Astrocyte (in vitro differentiated cells and primary cell): ENCODE results near the gene PCDH12. TPM values are rescaled to one million over a fixed set of nuclear protein-coding genes. Genes with fewer than 3 reads are reported as not detected.

Source experiments
- DNase-seq: peaks from one replicate; pipeline ENCODE4 v3.0.0-alpha.2; 2010; ENCODE audit warnings: low read depth
- FAIRE-seq: peaks from 2 replicates; lab custom pipeline; 2011; peaks lifted over from hg19 to GRCh38; lab: Jason Lieb, UNC
- H2AFZ ChIP-seq: 2 replicates; pipeline ENCODE4 v1.6.0; 2012; ENCODE audit warnings: low read depth, low read length, inconsistent platforms
- H3K27ac ChIP-seq: 2 replicates; pipeline ENCODE4 v1.5.1; 2011; ENCODE audit warnings: low read depth, low read length, inconsistent platforms
- H3K27me3 ChIP-seq: 2 replicates; pipeline ENCODE4 v1.6.0; 2011; ENCODE audit warnings: low read length, inconsistent platforms; ENCODE audit not compliant: insufficient read depth
- H3K36me3 ChIP-seq: 2 replicates; pipeline ENCODE4 v1.5.1; 2011; ENCODE audit warnings: low read length, inconsistent platforms; ENCODE audit not compliant: insufficient read depth
- H3K4me1 ChIP-seq: 2 replicates; pipeline ENCODE4 v1.5.1; 2011; ENCODE audit warnings: low read length, inconsistent platforms; ENCODE audit not compliant: insufficient read depth
- H3K4me2 ChIP-seq: 2 replicates; pipeline ENCODE4 v1.6.0; 2012; ENCODE audit warnings: low read length, inconsistent platforms
- H3K4me3 ChIP-seq: 2 replicates; pipeline ENCODE4 v1.5.1; 2011; ENCODE audit warnings: low read depth, mild to moderate bottlenecking, low read length, inconsistent platforms; ENCODE audit not compliant: insufficient read depth
- H3K79me2 ChIP-seq: 2 replicates; pipeline ENCODE4 v1.6.0; 2012; ENCODE audit warnings: mild to moderate bottlenecking, low read length, inconsistent platforms; ENCODE audit not compliant: insufficient read depth
- H3K9ac ChIP-seq: 2 replicates; pipeline ENCODE4 v1.6.0; 2012; ENCODE audit warnings: mild to moderate bottlenecking, low read length, inconsistent platforms
- H3K9me3 ChIP-seq: 2 replicates; pipeline ENCODE4 v1.5.1; 2012; ENCODE audit warnings: low read depth, mild to moderate bottlenecking, low read length, inconsistent platforms; ENCODE audit not compliant: insufficient read depth
- H4K20me1 ChIP-seq: 2 replicates; pipeline ENCODE4 v1.6.0; 2012; ENCODE audit warnings: low read length, inconsistent platforms; ENCODE audit not compliant: insufficient read depth
- H3K27ac Mint-ChIP-seq: one replicate; pipeline ENCODE4 v1.8.0; 2021; ENCODE audit warnings: mild to moderate bottlenecking, mixed read lengths; ENCODE audit not compliant: unreplicated experiment
- H3K27me3 Mint-ChIP-seq: one replicate; pipeline ENCODE4 v1.8.0; 2021; ENCODE audit warnings: low read depth, mixed read lengths; ENCODE audit not compliant: unreplicated experiment
- H3K36me3 Mint-ChIP-seq: one replicate; pipeline ENCODE4 v1.8.0; 2021; ENCODE audit warnings: low read depth, mixed read lengths; ENCODE audit not compliant: unreplicated experiment
- H3K4me1 Mint-ChIP-seq: one replicate; pipeline ENCODE4 v1.8.0; 2021; ENCODE audit warnings: low read depth, mixed read lengths; ENCODE audit not compliant: unreplicated experiment
- H3K4me3 Mint-ChIP-seq: one replicate; pipeline ENCODE4 v1.8.0; 2021; ENCODE audit warnings: mild to moderate bottlenecking, moderate library complexity, mixed read lengths; ENCODE audit not compliant: unreplicated experiment
- H3K9me3 Mint-ChIP-seq: one replicate; pipeline ENCODE4 v1.8.0; 2021; ENCODE audit warnings: mild to moderate bottlenecking, mixed read lengths; ENCODE audit not compliant: unreplicated experiment
- EZH2 ChIP-seq: IDR thresholded peaks from 2 replicates; pipeline ENCODE4 v1.6.1; 2012; ENCODE audit warnings: mild to moderate bottlenecking, low read length, inconsistent platforms; ENCODE audit not compliant: insufficient read depth
- total RNA-seq: library from RNA; stranded (reverse); gene quantifications from 2 replicates; pipeline ENCODE4 v1.2.1, GENCODE V29; 2021
- TF ChIP-seq, protein P1 (sequence below): IDR thresholded peaks from 2 replicates; pipeline ENCODE4 v1.5.1; 2011; ENCODE audit warnings: low read depth, mild to moderate bottlenecking, inconsistent platforms, low read length, moderate library complexity; ENCODE audit not compliant: insufficient read depth

PCDH12 gene
- total RNA-seq, 1 donor from 2014 or later = 0.02 TPM

DNA sequence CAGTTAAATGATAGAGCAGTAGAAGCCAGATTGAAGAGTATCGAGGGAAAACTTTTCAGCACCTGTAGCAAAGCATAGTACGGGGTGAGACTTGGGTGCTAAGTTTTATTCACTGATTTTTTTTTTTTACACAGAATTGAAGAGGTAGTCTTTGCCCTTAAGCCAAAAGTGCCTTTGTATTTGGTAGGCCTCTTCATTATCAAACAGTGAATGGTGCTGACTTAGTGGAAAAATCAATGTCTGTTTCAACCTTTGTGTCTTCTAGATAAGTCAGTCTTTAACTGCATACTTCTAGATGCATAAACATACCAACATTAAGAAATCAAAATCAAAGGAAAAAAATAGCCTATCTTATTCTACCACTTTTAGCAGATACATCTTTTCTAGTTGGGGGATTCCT, 24.6 kb upstream of the PCDH12 start:
- H3K27me3 ChIP-seq = no peaks in the 10 kb centered on the region
- no peak overlapping the region for H3K4me3 ChIP-seq
- no peaks in the 10 kb centered on the region for H3K9me3 ChIP-seq
- H3K27ac ChIP-seq = no peak overlapping the region
- H3K9ac ChIP-seq = no peak overlapping the region
- H3K27ac Mint-ChIP-seq = no peak overlapping the region
- TF ChIP-seq, protein P1, sequence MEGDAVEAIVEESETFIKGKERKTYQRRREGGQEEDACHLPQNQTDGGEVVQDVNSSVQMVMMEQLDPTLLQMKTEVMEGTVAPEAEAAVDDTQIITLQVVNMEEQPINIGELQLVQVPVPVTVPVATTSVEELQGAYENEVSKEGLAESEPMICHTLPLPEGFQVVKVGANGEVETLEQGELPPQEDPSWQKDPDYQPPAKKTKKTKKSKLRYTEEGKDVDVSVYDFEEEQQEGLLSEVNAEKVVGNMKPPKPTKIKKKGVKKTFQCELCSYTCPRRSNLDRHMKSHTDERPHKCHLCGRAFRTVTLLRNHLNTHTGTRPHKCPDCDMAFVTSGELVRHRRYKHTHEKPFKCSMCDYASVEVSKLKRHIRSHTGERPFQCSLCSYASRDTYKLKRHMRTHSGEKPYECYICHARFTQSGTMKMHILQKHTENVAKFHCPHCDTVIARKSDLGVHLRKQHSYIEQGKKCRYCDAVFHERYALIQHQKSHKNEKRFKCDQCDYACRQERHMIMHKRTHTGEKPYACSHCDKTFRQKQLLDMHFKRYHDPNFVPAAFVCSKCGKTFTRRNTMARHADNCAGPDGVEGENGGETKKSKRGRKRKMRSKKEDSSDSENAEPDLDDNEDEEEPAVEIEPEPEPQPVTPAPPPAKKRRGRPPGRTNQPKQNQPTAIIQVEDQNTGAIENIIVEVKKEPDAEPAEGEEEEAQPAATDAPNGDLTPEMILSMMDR = no peak
- TF ChIP-seq EZH2 = no peak
- no peak overlapping the region for H2AFZ ChIP-seq
- H3K4me2 ChIP-seq = no peak overlapping the region
- peaks cover 22% of the 10 kb centered on the region for H3K36me3 Mint-ChIP-seq
- no peaks in the 10 kb centered on the region for H3K4me1 Mint-ChIP-seq
- peaks cover 29% of the 10 kb centered on the region for H4K20me1 ChIP-seq
- H3K4me1 ChIP-seq = no peaks in the 10 kb centered on the region
- no peaks in the 10 kb centered on the region for H3K27me3 Mint-ChIP-seq
- DNase-seq (no peak), FAIRE-seq (no peak)
- H3K36me3 ChIP-seq = peaks cover 50% of the 10 kb centered on the region
- H3K9me3 Mint-ChIP-seq = no peaks in the 10 kb centered on the region
- H3K79me2 ChIP-seq = peaks cover 4% of the 10 kb centered on the region
- no peak overlapping the region for H3K4me3 Mint-ChIP-seq

DNA sequence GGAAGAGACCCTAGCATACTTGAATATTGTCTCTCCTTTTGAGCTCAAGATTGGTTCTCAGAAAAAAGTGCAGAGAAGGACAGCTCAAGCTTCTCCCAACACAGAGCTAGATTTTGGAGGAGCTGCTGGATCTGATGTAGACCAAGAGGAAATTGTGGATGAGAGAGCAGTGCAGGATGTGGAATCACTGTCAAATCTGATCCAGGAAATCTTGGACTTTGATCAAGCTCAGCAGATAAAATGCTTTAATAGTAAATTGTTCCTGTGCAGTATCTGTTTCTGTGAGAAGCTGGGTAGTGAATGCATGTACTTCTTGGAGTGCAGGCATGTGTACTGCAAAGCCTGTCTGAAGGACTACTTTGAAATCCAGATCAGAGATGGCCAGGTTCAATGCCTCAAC, 20.4 kb upstream of the PCDH12 start:
- Mint-ChIP-seq H3K4me3 (no peak overlapping the region), H3K4me1 (peaks cover 8% of the 10 kb centered on the region)

GRCh38 chr5:141976176-141976575, 18.2 kb upstream of the PCDH12 start:
- no peaks in the 10 kb centered on the region for H3K9me3 Mint-ChIP-seq
- Histone ChIP-seq H2AFZ (no peak overlapping the region), H4K20me1 (peaks cover 47% of the 10 kb centered on the region), H3K36me3 (peaks cover 43% of the 10 kb centered on the region), H3K9me3 (no peaks in the 10 kb centered on the region), H3K4me1 (peaks cover 3% of the 10 kb centered on the region), H3K4me2 (no peak overlapping the region), H3K79me2 (peaks cover 30% of the 10 kb centered on the region), H3K27ac (no peak overlapping the region), H3K27me3 (no peaks in the 10 kb centered on the region), H3K4me3 (no peak overlapping the region), H3K9ac (no peak overlapping the region)
- DNase-seq (no peak), FAIRE-seq (no peak)
- TF ChIP-seq EZH2 = no peak
- TF ChIP-seq, protein P1 = no peak
- no peak overlapping the region for H3K4me3 Mint-ChIP-seq
- H3K27ac Mint-ChIP-seq = no peak overlapping the region
- H3K4me1 Mint-ChIP-seq = peaks cover 9% of the 10 kb centered on the region
- no peaks in the 10 kb centered on the region for H3K27me3 Mint-ChIP-seq
- H3K36me3 Mint-ChIP-seq = peaks cover 14% of the 10 kb centered on the region

More for the DNA sequence above, 20.4 kb upstream of the PCDH12 start:
- no peak overlapping the region for H3K27ac Mint-ChIP-seq
- Histone ChIP-seq H3K79me2 (peaks cover 19% of the 10 kb centered on the region), H2AFZ (no peak overlapping the region), H3K9me3 (no peaks in the 10 kb centered on the region), H3K4me2 (no peak overlapping the region), H3K27ac (no peak overlapping the region), H4K20me1 (peaks cover 41% of the 10 kb centered on the region), H3K9ac (no peak overlapping the region), H3K36me3 (peaks cover 46% of the 10 kb centered on the region), H3K4me3 (no peak overlapping the region), H3K4me1 (peaks cover 3% of the 10 kb centered on the region), H3K27me3 (no peaks in the 10 kb centered on the region)
- no peaks in the 10 kb centered on the region for H3K27me3 Mint-ChIP-seq
- FAIRE-seq = no peak
- no peak for DNase-seq
- no peaks in the 10 kb centered on the region for H3K9me3 Mint-ChIP-seq
- TF ChIP-seq, protein P1 = no peak
- no peak for TF ChIP-seq EZH2
- H3K36me3 Mint-ChIP-seq = peaks cover 21% of the 10 kb centered on the region
